Measurements from ENCODE around the gene KATNB1. TPM values are rescaled to one million over a fixed set of nuclear protein-coding genes. Genes with fewer than 3 reads are reported as not detected.
"Not testable (repeated sequence)": the region's sequence is repeated elsewhere in the genome, so short reads cannot be mapped to it uniquely, and the experiment has no call there.

Gene KATNB1
- total RNA-seq, 3 donors from 2014 or later (not counting 1 experiment from before 2014, with no cell fraction given): 23.6 to 34.3 (median 29.7) TPM

DNA sequence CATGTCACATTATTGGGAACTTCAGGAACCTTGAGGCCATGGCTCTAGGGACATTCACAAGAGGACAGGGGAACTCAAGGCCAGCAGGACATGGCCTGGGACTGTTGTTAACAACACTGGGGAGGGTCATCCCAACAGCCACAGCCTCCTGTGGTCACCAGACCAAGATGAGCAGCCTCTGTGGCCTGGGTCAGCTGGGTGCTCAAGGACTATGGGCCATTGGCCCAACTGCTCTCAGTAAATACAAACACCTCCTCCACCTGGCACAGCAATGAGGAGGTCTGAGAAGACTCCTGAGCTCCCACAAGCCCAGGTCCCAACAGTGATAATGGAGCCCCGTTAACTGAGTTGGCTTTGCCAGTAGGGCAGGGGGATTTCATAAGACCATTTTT lies 45.8 kb downstream of the KATNB1 start:
- Mint-ChIP-seq H3K4me1 (no peaks in the 10 kb centered on the region), H3K27me3 (ENCODE audit: low read depth in 2 of 2) (no peaks in the 10 kb centered on the region), H3K27ac (no peak overlapping the region), H3K4me3 (no peak overlapping the region), H3K9me3 (no peaks in the 10 kb centered on the region), H3K36me3 (no peaks in the 10 kb centered on the region)
- no peaks in the 10 kb centered on the region for H3K4me1 ChIP-seq (ENCODE audit: control insufficient read depth, insufficient read depth, low read length)
- intact Hi-C loops (cut with micrococcal nuclease): no loop called here
- TF ChIP-seq, protein P1, sequence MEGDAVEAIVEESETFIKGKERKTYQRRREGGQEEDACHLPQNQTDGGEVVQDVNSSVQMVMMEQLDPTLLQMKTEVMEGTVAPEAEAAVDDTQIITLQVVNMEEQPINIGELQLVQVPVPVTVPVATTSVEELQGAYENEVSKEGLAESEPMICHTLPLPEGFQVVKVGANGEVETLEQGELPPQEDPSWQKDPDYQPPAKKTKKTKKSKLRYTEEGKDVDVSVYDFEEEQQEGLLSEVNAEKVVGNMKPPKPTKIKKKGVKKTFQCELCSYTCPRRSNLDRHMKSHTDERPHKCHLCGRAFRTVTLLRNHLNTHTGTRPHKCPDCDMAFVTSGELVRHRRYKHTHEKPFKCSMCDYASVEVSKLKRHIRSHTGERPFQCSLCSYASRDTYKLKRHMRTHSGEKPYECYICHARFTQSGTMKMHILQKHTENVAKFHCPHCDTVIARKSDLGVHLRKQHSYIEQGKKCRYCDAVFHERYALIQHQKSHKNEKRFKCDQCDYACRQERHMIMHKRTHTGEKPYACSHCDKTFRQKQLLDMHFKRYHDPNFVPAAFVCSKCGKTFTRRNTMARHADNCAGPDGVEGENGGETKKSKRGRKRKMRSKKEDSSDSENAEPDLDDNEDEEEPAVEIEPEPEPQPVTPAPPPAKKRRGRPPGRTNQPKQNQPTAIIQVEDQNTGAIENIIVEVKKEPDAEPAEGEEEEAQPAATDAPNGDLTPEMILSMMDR (IDR thresholded peaks at IDR 0.05): no peak
- H3K4me3 ChIP-seq (ENCODE audit: low read length): no peak overlapping the region
- WGBS (ENCODE audit: insufficient coverage): 100% methylated on average over 1 of the region's 1 CpG
- H3K9me3 ChIP-seq (ENCODE audit: control insufficient read depth, insufficient read depth, low read length): no peaks in the 10 kb centered on the region
- DNase-seq: no peak
- no peaks in the 10 kb centered on the region for H3K27me3 ChIP-seq (ENCODE audit: control insufficient read depth, insufficient read depth, low read length)
- no peak overlapping the region for H3K27ac ChIP-seq (ENCODE audit: low read length)
- no peaks in the 10 kb centered on the region for H3K36me3 ChIP-seq (ENCODE audit: control insufficient read depth, insufficient read depth, low read length)
- no peak for ATAC-seq

DNA sequence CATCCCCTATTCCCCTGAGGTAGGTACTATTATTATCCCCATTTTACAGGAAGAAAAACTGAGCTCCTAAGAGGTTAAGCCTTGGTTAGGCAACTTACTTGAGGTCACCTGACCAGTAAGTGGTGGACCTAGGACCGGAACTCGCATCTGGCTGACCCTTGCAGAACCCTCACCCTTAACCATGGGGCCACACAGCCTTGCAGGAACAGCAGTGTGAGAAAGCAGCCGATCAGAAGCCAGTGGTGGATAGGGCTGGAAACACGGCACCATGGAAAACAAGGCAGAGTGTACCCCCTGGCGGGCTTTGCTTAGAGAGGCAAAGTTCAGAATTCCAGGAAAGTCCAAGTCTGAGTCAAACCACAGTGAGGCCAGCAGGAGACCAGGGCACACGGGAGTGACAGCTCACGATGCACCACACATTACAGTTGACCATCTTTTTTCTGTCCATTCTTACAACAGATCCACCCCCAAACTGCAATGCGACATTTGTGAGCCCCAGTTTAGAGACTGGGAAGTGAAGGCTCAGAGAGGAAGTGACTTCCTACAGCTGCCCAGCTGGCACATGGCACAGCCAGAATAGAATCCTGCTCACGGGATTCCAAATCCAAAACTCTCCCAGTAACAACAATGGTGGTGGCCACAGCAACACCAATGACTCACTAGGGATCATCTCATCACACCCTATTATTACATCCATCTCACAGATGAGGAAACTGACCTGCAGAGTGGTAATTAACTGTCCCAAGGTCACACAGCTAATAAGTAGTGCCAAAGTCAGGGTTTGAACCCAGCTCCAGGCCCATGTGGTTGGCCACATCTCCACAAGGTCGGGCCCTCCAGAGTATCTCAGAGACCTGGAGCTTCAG lies 46.4 kb downstream of the KATNB1 start:
- Histone ChIP-seq H3K9me3 (ENCODE audit: control insufficient read depth, insufficient read depth, low read length) (no peaks in the 10 kb centered on the region), H3K4me3 (ENCODE audit: low read length) (no peak overlapping the region), H3K27ac (ENCODE audit: low read length) (no peak overlapping the region), H3K36me3 (ENCODE audit: control insufficient read depth, insufficient read depth, low read length) (no peaks in the 10 kb centered on the region), H3K4me1 (ENCODE audit: control insufficient read depth, insufficient read depth, low read length) (no peaks in the 10 kb centered on the region), H3K27me3 (ENCODE audit: control insufficient read depth, insufficient read depth, low read length) (no peaks in the 10 kb centered on the region)
- intact Hi-C loops (cut with micrococcal nuclease): no loop called here
- Mint-ChIP-seq H3K4me1 (no peaks in the 10 kb centered on the region), H3K27ac (no peak overlapping the region), H3K4me3 (no peak overlapping the region), H3K36me3 (no peaks in the 10 kb centered on the region), H3K27me3 (ENCODE audit: low read depth in 2 of 2) (no peaks in the 10 kb centered on the region), H3K9me3 (no peaks in the 10 kb centered on the region)
- WGBS (ENCODE audit: insufficient coverage): 93% methylated on average over 10 of the region's 10 CpGs
- ATAC-seq (no peak), DNase-seq (no peak)
- TF ChIP-seq, protein P1 (IDR thresholded peaks at IDR 0.05): no peak

DNA sequence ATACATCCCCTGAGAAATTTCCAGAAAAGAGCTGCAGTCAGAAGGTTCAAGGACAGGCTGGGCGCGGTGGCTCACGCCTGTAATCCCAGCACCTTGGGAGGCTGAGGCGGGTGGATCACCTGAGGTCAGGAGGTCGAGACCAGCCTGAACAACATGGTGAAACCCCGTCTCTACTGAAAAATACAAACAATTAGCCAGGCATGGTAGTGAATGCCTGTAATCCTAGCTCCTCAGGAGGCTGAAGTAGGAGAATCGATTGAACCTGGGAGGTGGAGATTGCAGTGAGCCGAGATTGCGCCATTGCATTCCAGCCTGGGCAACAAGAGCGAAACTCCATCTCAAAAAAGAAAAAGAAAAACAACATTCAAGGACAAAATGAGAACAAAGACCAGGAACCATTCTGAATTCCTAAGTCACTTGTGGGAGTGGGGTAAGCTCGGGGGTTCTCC lies 47.1 kb downstream of the KATNB1 start:
- intact Hi-C loops (cut with micrococcal nuclease); H3K27me3 Mint-ChIP-seq (ENCODE audit: low read depth in 2 of 2); H3K27ac Mint-ChIP-seq; H3K4me3 ChIP-seq (ENCODE audit: low read length); H3K27me3 ChIP-seq (ENCODE audit: control insufficient read depth, insufficient read depth, low read length); H3K9me3 ChIP-seq (ENCODE audit: control insufficient read depth, insufficient read depth, low read length); ATAC-seq; H3K36me3 Mint-ChIP-seq; H3K4me3 Mint-ChIP-seq; H3K4me1 ChIP-seq (ENCODE audit: control insufficient read depth, insufficient read depth, low read length); DNase-seq; H3K9me3 Mint-ChIP-seq; H3K36me3 ChIP-seq (ENCODE audit: control insufficient read depth, insufficient read depth, low read length); H3K4me1 Mint-ChIP-seq; H3K27ac ChIP-seq (ENCODE audit: low read length): not testable (repeated sequence)
- 94% methylated on average over 5 of the region's 11 CpGs for WGBS (ENCODE audit: insufficient coverage)

DNA sequence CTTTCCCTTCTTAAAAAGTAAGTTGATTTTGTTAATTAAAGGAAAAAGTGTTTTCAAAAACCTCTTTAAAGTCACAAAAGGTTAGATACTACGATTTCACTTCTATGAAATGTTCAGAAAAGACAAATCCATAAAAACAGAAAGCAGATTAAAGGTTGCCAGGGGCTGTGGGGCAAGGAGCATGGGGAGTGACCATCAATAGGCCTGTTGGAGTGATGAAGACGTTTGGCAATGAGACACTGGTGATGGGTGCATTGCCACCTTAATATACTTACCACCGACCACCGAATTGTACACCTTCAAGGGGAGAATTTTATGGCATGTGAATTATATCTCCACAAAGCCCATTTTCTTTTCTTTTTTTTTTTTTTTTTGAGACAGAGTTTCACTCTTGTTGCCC lies 47.5 kb downstream of the KATNB1 start:
- H3K36me3 ChIP-seq (ENCODE audit: control insufficient read depth, insufficient read depth, low read length): no peaks in the 10 kb centered on the region
- Mint-ChIP-seq H3K4me3 (no peak overlapping the region), H3K36me3 (no peaks in the 10 kb centered on the region), H3K9me3 (no peaks in the 10 kb centered on the region), H3K27ac (no peak overlapping the region), H3K27me3 (ENCODE audit: low read depth in 2 of 2) (no peaks in the 10 kb centered on the region), H3K4me1 (no peaks in the 10 kb centered on the region)
- intact Hi-C loops (cut with micrococcal nuclease): no loop called here
- H3K27me3 ChIP-seq (ENCODE audit: control insufficient read depth, insufficient read depth, low read length): no peaks in the 10 kb centered on the region
- no peaks in the 10 kb centered on the region for H3K4me1 ChIP-seq (ENCODE audit: control insufficient read depth, insufficient read depth, low read length)
- WGBS (ENCODE audit: insufficient coverage): 70% methylated on average over 2 of the region's 4 CpGs
- TF ChIP-seq, protein P1 (IDR thresholded peaks at IDR 0.05): no peak
- no peak overlapping the region for H3K27ac ChIP-seq (ENCODE audit: low read length)
- no peak for DNase-seq
- no peak for ATAC-seq
- no peaks in the 10 kb centered on the region for H3K9me3 ChIP-seq (ENCODE audit: control insufficient read depth, insufficient read depth, low read length)
- H3K4me3 ChIP-seq (ENCODE audit: low read length): no peak overlapping the region
